CD4-positive, alpha-beta T cell (primary cell): ENCODE data around the gene MRO. TPM values are rescaled to one million over a fixed set of nuclear protein-coding genes. Genes with fewer than 3 reads are reported as not detected.

Experiments used
- ATAC-seq: fragments of 200-7000 bp; cut with Tn5 transposase; one replicate; pipeline ENCODE4 v1.10.0; 2022; ENCODE audit warnings: mild to moderate bottlenecking; ENCODE audit not compliant: poor library complexity
- CTCF ChIA-PET: fragments of 350-600 bp; sonication (Branson Sonifier 250); formaldehyde crosslinking; loops from one replicate; lab custom pipeline; 2021; ENCODE audit warnings: antibody characterized with exemption, inconsistent platforms; lab: Charles Lee
- POLR2A ChIA-PET: fragments of 350-600 bp; sonication (Branson Sonifier 250); formaldehyde crosslinking; loops from one replicate; lab custom pipeline; 2021; ENCODE audit warnings: antibody characterized with exemption, inconsistent platforms; lab: Charles Lee
- DNase-seq, 14 experiments: peaks; one replicate each; pipeline ENCODE4 v3.0.0-alpha.2; 2013 to 2020; ENCODE audit warnings: mixed read lengths in 2 of 14
- H3K27ac ChIP-seq, 2 donors: one replicate each; pipeline versions ENCODE4 v1.5.1 to v1.7.0; 2013; ENCODE audit warnings: low read length in 2 of 2, low read depth in 1 of 2, mild to moderate bottlenecking in 1 of 2
- H3K27me3 ChIP-seq, 2 experiments: 1 replicate in 1 of 2; 2 replicates in 1 of 2; pipeline versions ENCODE4 v1.6.1 to v1.7.0; 2013; ENCODE audit warnings: low read length in 2 of 2, control low read depth in 1 of 2, mild to moderate bottlenecking in 1 of 2, moderate library complexity in 1 of 2; ENCODE audit not compliant: insufficient read depth in 2 of 2, control insufficient read depth in 1 of 2
- H3K36me3 ChIP-seq: one replicate; pipeline ENCODE4 v1.6.1; 2013; ENCODE audit warnings: low read length, control low read depth; ENCODE audit not compliant: insufficient read depth
- H3K4me1 ChIP-seq: one replicate; pipeline ENCODE4 v1.6.1; 2013; ENCODE audit warnings: low read length, control low read depth; ENCODE audit not compliant: insufficient read depth
- H3K4me3 ChIP-seq: one replicate; pipeline ENCODE4 v1.5.1; 2013; ENCODE audit warnings: mild to moderate bottlenecking, low read length, moderate library complexity
- H3K9me3 ChIP-seq, 2 experiments: 1 replicate in 1 of 2; 2 replicates in 1 of 2; pipeline versions ENCODE4 v1.6.1 to v1.7.0; 2013; ENCODE audit warnings: low read length in 2 of 2, mild to moderate bottlenecking in 2 of 2, control low read depth in 1 of 2, moderate library complexity in 1 of 2; ENCODE audit not compliant: control insufficient read depth in 1 of 2, insufficient read depth in 1 of 2
- H3K27ac Mint-ChIP-seq: one replicate; pipeline ENCODE4 v1.8.0; 2020; ENCODE audit warnings: mixed read lengths
- H3K27me3 Mint-ChIP-seq: one replicate; pipeline ENCODE4 v1.8.0; 2021; ENCODE audit warnings: mixed read lengths
- H3K36me3 Mint-ChIP-seq: one replicate; pipeline ENCODE4 v1.8.0; 2021; ENCODE audit warnings: low read depth, mixed read lengths
- H3K4me1 Mint-ChIP-seq: one replicate; pipeline ENCODE4 v1.8.0; 2021; ENCODE audit warnings: low read depth, mixed read lengths
- H3K4me3 Mint-ChIP-seq: one replicate; pipeline ENCODE4 v1.8.0; 2020; ENCODE audit warnings: mild to moderate bottlenecking, mixed read lengths
- H3K9me3 Mint-ChIP-seq: one replicate; pipeline ENCODE4 v1.8.0; 2020; ENCODE audit warnings: mixed read lengths
- CTCF ChIP-seq: fragments of 200-600 bp; IDR thresholded peaks from one replicate; pipeline ENCODE4 v1.8.0; 2022; ENCODE audit warnings: antibody characterized with exemption, mild to moderate bottlenecking
- intact Hi-C, 2 experiments: fragments of 100-400 bp; cut with DNase I in 1 of 2; cut with micrococcal nuclease in 1 of 2; formaldehyde crosslinking; loops; one replicate each; pipeline versions ENCODE4 v1.15.1 to v1.9.0; 2023 to 2025; cut with DNase I, micrococcal nuclease
- total RNA-seq, 174 experiments: library from RNA in 2 of 174; stranded (reverse) in 2 of 174; gene quantifications; one replicate each; pipeline ENCODE4 v1.2.3 and lab custom pipeline; 2021 to 2026

The MRO gene
- total RNA-seq, 2 experiments from 2014 or later: not detected

- POLR2A ChIA-PET: no interaction called here
- H3K9me3 Mint-ChIP-seq: no peaks in the 10 kb centered on the region
- no peaks in the 10 kb centered on the region for H3K4me1 ChIP-seq
- CTCF ChIA-PET: no interaction called here
- peaks cover 61% of the 10 kb centered on the region for H3K27me3 Mint-ChIP-seq
- H3K4me1 Mint-ChIP-seq: no peaks in the 10 kb centered on the region
- ATAC-seq (no peak), DNase-seq (no peak)
- H3K36me3 ChIP-seq: no peaks in the 10 kb centered on the region
- H3K36me3 Mint-ChIP-seq: no peaks in the 10 kb centered on the region
- H3K9me3 ChIP-seq: no peaks in the 10 kb centered on the region
- H3K27ac Mint-ChIP-seq: no peak overlapping the region
- no peak for TF ChIP-seq CTCF
- H3K4me3 ChIP-seq: no peak overlapping the region
- intact Hi-C loops: no loop called here
- no peak overlapping the region for H3K4me3 Mint-ChIP-seq
- H3K27me3 ChIP-seq: peaks cover 12 to 21% of the 10 kb centered on the region in 2 experiments
- no peak overlapping the region for H3K27ac ChIP-seq
Observed at GRCh38 chr18:50797142-50797541, 22.7 kb downstream of the MRO start.

- peaks cover 12 to 21% of the 10 kb centered on the region in 2 experiments for H3K27me3 ChIP-seq
- H3K4me3 Mint-ChIP-seq: no peak overlapping the region
- intact Hi-C loops: no loop called here
- no peaks in the 10 kb centered on the region for H3K9me3 Mint-ChIP-seq
- CTCF ChIA-PET: no interaction called here
- no peak overlapping the region for H3K27ac ChIP-seq
- H3K4me1 Mint-ChIP-seq: no peaks in the 10 kb centered on the region
- no peak overlapping the region for H3K4me3 ChIP-seq
- ATAC-seq (no peak), DNase-seq (no peak)
- no peak for TF ChIP-seq CTCF
- H3K36me3 Mint-ChIP-seq: no peaks in the 10 kb centered on the region
- H3K4me1 ChIP-seq: no peaks in the 10 kb centered on the region
- H3K36me3 ChIP-seq: no peaks in the 10 kb centered on the region
- H3K27ac Mint-ChIP-seq: no peak overlapping the region
- peaks cover 63% of the 10 kb centered on the region for H3K27me3 Mint-ChIP-seq
- H3K9me3 ChIP-seq: no peaks in the 10 kb centered on the region
- POLR2A ChIA-PET: no interaction called here
Observed at GRCh38 chr18:50796495-50796894, 23.3 kb downstream of the MRO start.

GRCh38 chr18:50793641-50794565 lies 25.9 kb downstream of the MRO start:
- no peaks in the 10 kb centered on the region for H3K4me1 ChIP-seq
- no peaks in the 10 kb centered on the region for H3K9me3 Mint-ChIP-seq
- no peak overlapping the region for H3K27ac Mint-ChIP-seq
- no peaks in the 10 kb centered on the region for H3K36me3 Mint-ChIP-seq
- H3K9me3 ChIP-seq: no peaks in the 10 kb centered on the region
- no peaks in the 10 kb centered on the region for H3K4me1 Mint-ChIP-seq
- CTCF ChIA-PET: no interaction called here
- ATAC-seq: no peak
- POLR2A ChIA-PET: no interaction called here
- no peak overlapping the region for H3K27ac ChIP-seq
- no peak for TF ChIP-seq CTCF
- DNase-seq: no peak
- H3K4me3 Mint-ChIP-seq: no peak overlapping the region
- H3K4me3 ChIP-seq: no peak overlapping the region
- intact Hi-C loops: no loop called here
- peaks cover 67% of the 10 kb centered on the region for H3K27me3 Mint-ChIP-seq
- H3K27me3 ChIP-seq: peaks cover 8 to 25% of the 10 kb centered on the region in 2 experiments
- H3K36me3 ChIP-seq: no peaks in the 10 kb centered on the region
